Prostate gland (tissue), 2 donors: ENCODE data around the gene XPO4. TPM values are rescaled to one million over a fixed set of nuclear protein-coding genes. Genes with fewer than 3 reads are reported as not detected.

Source experiments
- DNase-seq: peaks from one replicate; pipeline ENCODE4 v3.0.0-alpha.2; 2019; ENCODE audit warnings: low spot score
- H3K27ac ChIP-seq, 2 donors: fragments of 200-600 bp; sonication (generic); 2 replicates each; pipeline ENCODE4 v1.5.1; 2017 to 2019
- H3K27me3 ChIP-seq: fragments of 200-600 bp; sonication (generic); replicated peaks from 2 replicates; pipeline ENCODE4 v1.5.1; 2019; ENCODE audit not compliant: insufficient read depth
- H3K36me3 ChIP-seq, 2 donors: fragments of 200-600 bp; sonication (generic); 1 replicate in 1 of 2; 2 replicates in 1 of 2; pipeline versions ENCODE4 v1.5.1 to v1.8.1; 2017 to 2019
- H3K4me1 ChIP-seq: fragments of 200-600 bp; sonication (generic); replicated peaks from 2 replicates; pipeline ENCODE4 v1.5.1; 2019
- H3K4me3 ChIP-seq, 2 donors: fragments of 200-600 bp; sonication (generic); 2 replicates each; pipeline ENCODE4 v1.5.1; 2017 to 2019
- H3K9me3 ChIP-seq: fragments of 200-600 bp; sonication (generic); 2 replicates; pipeline ENCODE4 v1.5.1; 2017
- POLR2A ChIP-seq: fragments of 450-650 bp; IDR thresholded peaks from one replicate; pipeline ENCODE4 v1.6.1; 2016; ENCODE audit warnings: antibody characterized with exemption, mild to moderate bottlenecking
- POLR2AphosphoS5 ChIP-seq: sonication (generic); formaldehyde crosslinking; IDR thresholded peaks from one replicate; pipeline ENCODE4 v1.6.1; 2017; ENCODE audit warnings: antibody characterized with exemption
- WGBS: methylation state at CpG from one replicate; pipeline ENCODE4 v1.1.5; 2018; 5-methylcytosine and 5-hydroxymethylcytosine counted together
- intact Hi-C: fragments of 100-400 bp; cut with DNase I; formaldehyde crosslinking; loops from one replicate; pipeline ENCODE4 v1.14.2; 2022
- total RNA-seq, 2 donors: library from RNA; depleted of rRNA; stranded (reverse); fragments of >200 nt; gene quantifications; one replicate each; pipeline ENCODE4 v1.1.0, GENCODE V29; 2016
- TF ChIP-seq, protein P1 (sequence below), 4 experiments: fragments of 200-600 bp in 2 of 4; fragments of 450-650 bp in 2 of 4; sonication (generic) in 2 of 4; IDR thresholded peaks; 1 replicate in 3 of 4; 2 replicates in 1 of 4; pipeline ENCODE4 v1.5.1; 2016 to 2019; ENCODE audit warnings: antibody characterized with exemption in 4 of 4, mild to moderate bottlenecking in 2 of 4, moderate library complexity in 2 of 4

XPO4 gene
- total RNA-seq, 2 donors from 2014 or later: 13.3 to 21.0 TPM

DNA sequence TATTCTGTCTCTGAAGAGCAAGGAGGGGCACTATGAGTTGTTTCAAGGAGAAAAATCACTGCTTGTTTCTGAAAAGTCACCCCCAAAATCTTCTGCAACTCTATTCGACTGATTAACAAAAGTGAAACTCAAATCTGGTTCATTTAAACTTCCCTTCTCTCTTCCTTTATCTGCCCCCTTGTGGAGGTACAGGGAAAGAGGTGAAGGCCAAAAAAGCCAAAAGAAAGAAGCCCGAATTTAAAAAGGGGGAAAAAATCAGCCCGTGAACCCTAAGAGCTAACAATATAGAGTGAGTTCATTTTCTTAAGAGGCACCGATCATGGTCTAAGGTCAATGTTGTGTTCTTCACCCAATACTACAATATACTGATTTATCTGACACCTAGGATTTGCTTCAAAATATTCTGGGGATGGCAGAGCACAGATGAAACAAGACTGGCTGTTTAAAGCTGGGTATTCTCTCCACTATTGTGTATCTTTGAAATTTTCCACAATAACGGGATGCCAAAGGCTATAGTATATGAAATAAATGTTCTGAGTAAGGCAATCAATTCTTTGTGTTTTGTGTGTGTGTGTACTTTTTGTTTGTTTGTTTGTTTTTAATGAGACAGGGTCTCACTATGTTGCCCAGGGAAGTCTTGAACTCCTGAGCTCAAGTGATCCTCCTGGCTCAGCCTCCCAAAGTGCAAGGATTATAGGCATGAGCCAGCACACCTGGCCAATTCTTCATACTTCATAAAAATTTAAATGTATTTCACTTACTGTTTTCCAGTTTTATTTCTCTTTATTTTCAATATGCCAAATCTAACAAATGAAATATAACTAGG is 73.8 kb downstream of the XPO4 start:
- Histone ChIP-seq H3K9me3 (no peaks in the 10 kb centered on the region), H3K27ac (no peak overlapping the region), H3K36me3 (no peaks in the 10 kb centered on the region), H3K4me3 (no peak overlapping the region), H3K4me1 (no peaks in the 10 kb centered on the region), H3K27me3 (no peaks in the 10 kb centered on the region)
- DNase-seq: no peak
- intact Hi-C loops: loop anchor here (2.0 to 5.0 kb wide), 2 partner anchors 116 to 331 kb away; no protein-coding TSS in a partner anchor
- TF ChIP-seq POLR2A: no peak
- TF ChIP-seq, protein P1, sequence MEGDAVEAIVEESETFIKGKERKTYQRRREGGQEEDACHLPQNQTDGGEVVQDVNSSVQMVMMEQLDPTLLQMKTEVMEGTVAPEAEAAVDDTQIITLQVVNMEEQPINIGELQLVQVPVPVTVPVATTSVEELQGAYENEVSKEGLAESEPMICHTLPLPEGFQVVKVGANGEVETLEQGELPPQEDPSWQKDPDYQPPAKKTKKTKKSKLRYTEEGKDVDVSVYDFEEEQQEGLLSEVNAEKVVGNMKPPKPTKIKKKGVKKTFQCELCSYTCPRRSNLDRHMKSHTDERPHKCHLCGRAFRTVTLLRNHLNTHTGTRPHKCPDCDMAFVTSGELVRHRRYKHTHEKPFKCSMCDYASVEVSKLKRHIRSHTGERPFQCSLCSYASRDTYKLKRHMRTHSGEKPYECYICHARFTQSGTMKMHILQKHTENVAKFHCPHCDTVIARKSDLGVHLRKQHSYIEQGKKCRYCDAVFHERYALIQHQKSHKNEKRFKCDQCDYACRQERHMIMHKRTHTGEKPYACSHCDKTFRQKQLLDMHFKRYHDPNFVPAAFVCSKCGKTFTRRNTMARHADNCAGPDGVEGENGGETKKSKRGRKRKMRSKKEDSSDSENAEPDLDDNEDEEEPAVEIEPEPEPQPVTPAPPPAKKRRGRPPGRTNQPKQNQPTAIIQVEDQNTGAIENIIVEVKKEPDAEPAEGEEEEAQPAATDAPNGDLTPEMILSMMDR (IDR thresholded peaks at IDR 0.05): peak; percentile 34 to 75 (median 68)
- peak; percentile 33 for TF ChIP-seq POLR2AphosphoS5
- WGBS: 23% methylated on average over 5 of the region's 5 CpGs

- no peak overlapping the region for H3K27ac ChIP-seq
- intact Hi-C loops: loop anchor here (5.0 kb wide), 1 partner anchor 330 kb away; no protein-coding TSS in a partner anchor
- WGBS: 86% methylated on average over 3 of the region's 3 CpGs
These were observed 75.5 kb downstream of the XPO4 start for GRCh38 chr13:20826843-20827560.

DNA sequence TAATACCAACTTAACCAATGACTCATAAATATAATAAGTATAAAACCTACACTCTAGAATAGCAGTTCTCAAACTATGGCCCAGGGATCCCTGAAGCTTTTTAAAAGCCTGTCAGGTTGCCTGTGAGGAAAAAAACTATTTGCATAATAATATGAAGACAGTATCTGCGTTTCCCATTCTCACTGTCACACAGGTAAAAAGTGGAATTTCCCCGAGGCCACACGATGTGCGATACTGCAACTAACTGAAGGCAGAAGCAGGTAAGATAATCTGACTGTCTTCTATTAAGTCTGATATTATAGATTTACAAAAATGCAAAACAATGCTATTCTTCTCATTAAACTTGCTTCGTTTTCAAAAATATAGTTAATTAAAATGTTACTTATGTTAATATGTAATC is 76.2 kb downstream of the XPO4 start:
- Histone ChIP-seq H3K27ac (no peak overlapping the region), H3K36me3 (no peaks in the 10 kb centered on the region), H3K4me1 (no peaks in the 10 kb centered on the region), H3K4me3 (no peak overlapping the region), H3K9me3 (no peaks in the 10 kb centered on the region), H3K27me3 (no peaks in the 10 kb centered on the region)
- 84% methylated on average over 5 of the region's 5 CpGs for WGBS
- TF ChIP-seq POLR2A: no peak
- TF ChIP-seq, protein P1 (IDR thresholded peaks at IDR 0.05): no peak
- no peak for TF ChIP-seq POLR2AphosphoS5
- DNase-seq: no peak
- intact Hi-C loops: loop anchor here (5.0 kb wide), 1 partner anchor 329 kb away; no protein-coding TSS in a partner anchor

More at GRCh38 chr13:20826843-20827560, 75.5 kb downstream of the XPO4 start:
- H3K4me3 ChIP-seq: no peak overlapping the region
- TF ChIP-seq POLR2AphosphoS5: no peak
- TF ChIP-seq, protein P1 (IDR thresholded peaks at IDR 0.05): no peak
- no peak for TF ChIP-seq POLR2A
- H3K9me3 ChIP-seq: no peaks in the 10 kb centered on the region
- H3K27me3 ChIP-seq: no peaks in the 10 kb centered on the region
- H3K4me1 ChIP-seq: no peaks in the 10 kb centered on the region
- no peaks in the 10 kb centered on the region for H3K36me3 ChIP-seq
- no peak for DNase-seq

- Histone ChIP-seq H3K27ac (no peak overlapping the region), H3K9me3 (no peaks in the 10 kb centered on the region), H3K36me3 (no peaks in the 10 kb centered on the region), H3K4me3 (no peak overlapping the region), H3K27me3 (no peaks in the 10 kb centered on the region), H3K4me1 (no peaks in the 10 kb centered on the region)
- intact Hi-C loops: loop anchor here (5.0 kb wide), 1 partner anchor 328 kb away; no protein-coding TSS in a partner anchor
- DNase-seq: no peak
- TF ChIP-seq, protein P1 (IDR thresholded peaks at IDR 0.05): no peak
- TF ChIP-seq POLR2AphosphoS5: no peak
- no peak for TF ChIP-seq POLR2A
- 33% methylated on average over 3 of the region's 3 CpGs for WGBS
These were observed 77.1 kb downstream of the XPO4 start for GRCh38 chr13:20825477-20825875.
